Body of pancreas (tissue), 4 donors: ENCODE measurements around the gene ACSL4. TPM values are rescaled to one million over a fixed set of nuclear protein-coding genes. Genes with fewer than 3 reads are reported as not detected.

Source experiments
- ATAC-seq: fragments of 150-250 bp; one replicate; pipeline ENCODE4 v1.9.1; 2016
- DNase-seq, 4 donors: peaks; one replicate each; pipeline ENCODE4 v3.0.0-alpha.2; 2019
- H3K27ac ChIP-seq, 4 donors: fragments of 200-600 bp; sonication (generic); 1 replicate in 3 of 4; 2 replicates in 1 of 4; pipeline versions ENCODE4 v1.5.1 to v1.6.1; 2016 to 2019; ENCODE audit warnings: mild to moderate bottlenecking in 1 of 4, mixed read lengths in 1 of 4, moderate library complexity in 1 of 4
- H3K27me3 ChIP-seq, 2 donors: fragments of 200-600 bp; sonication (generic); one replicate each; pipeline ENCODE4 v1.6.0; 2016; ENCODE audit warnings: mild to moderate bottlenecking in 1 of 2
- H3K36me3 ChIP-seq, 2 donors: fragments of 200-600 bp; sonication (generic); replicated peaks in 1 of 2; 2 replicates each; pipeline ENCODE4 v1.5.1; 2016; ENCODE audit warnings: low read depth in 2 of 2; ENCODE audit not compliant: insufficient read depth in 1 of 2
- H3K4me1 ChIP-seq: fragments of 200-600 bp; sonication (generic); one replicate; pipeline ENCODE4 v1.6.0; 2016
- H3K4me3 ChIP-seq, 2 donors: fragments of 200-600 bp; sonication (generic); 1 replicate in 1 of 2; 2 replicates in 1 of 2; pipeline ENCODE4 v1.5.1; 2016 to 2019
- H3K9me3 ChIP-seq, 3 donors: fragments of 200-600 bp; sonication (generic); 1 replicate in 2 of 3; 2 replicates in 1 of 3; pipeline ENCODE4 v1.5.1; 2016
- CTCF ChIP-seq, 7 experiments: fragments of 450-650 bp in 4 of 7; fragments of 200-600 bp in 3 of 7; sonication (generic) in 3 of 7; IDR thresholded peaks; one replicate each; pipeline ENCODE4 v1.5.1; 2016 to 2019; ENCODE audit warnings: antibody characterized with exemption in 7 of 7
- POLR2A ChIP-seq, 3 donors: fragments of 450-650 bp; IDR thresholded peaks; one replicate each; pipeline ENCODE4 v1.6.1; 2016; ENCODE audit warnings: antibody characterized with exemption in 3 of 3, mild to moderate bottlenecking in 2 of 3
- WGBS, 2 donors: methylation state at CpG; one replicate each; pipeline ENCODE4 v1.1.5; 2017; 5-methylcytosine and 5-hydroxymethylcytosine counted together
- intact Hi-C: fragments of 100-400 bp; cut with DNase I; formaldehyde crosslinking; loops from one replicate; pipeline ENCODE4 v1.15.1; 2023
- total RNA-seq, 2 donors: library from RNA; depleted of rRNA; stranded (reverse); fragments of >200 nt; gene quantifications; one replicate each; pipeline ENCODE4 v1.1.0, GENCODE V29; 2016

Gene ACSL4
- 10 to 100 TPM; 10.5 to 18.9 TPM for total RNA-seq

GRCh38 chrX:109732807-109733612 lies at the start of gene ACSL4:
Gene ACSL4 (minus strand): TSS chrX:109733257. CDS start chrX:109683363, 49,894 bp downstream.
- H3K36me3 ChIP-seq = no peaks in the 10 kb centered on the region

GRCh38 chrX:109777749-109778148 lies 44.7 kb upstream of the ACSL4 start:
- TF ChIP-seq POLR2A (IDR thresholded peaks at IDR 0.05) (no peak), CTCF (IDR thresholded peaks at IDR 0.05) (no peak)
- Histone ChIP-seq H3K27ac (no peak overlapping the region), H3K4me1 (no peaks in the 10 kb centered on the region), H3K4me3 (no peak overlapping the region), H3K9me3 (no peaks in the 10 kb centered on the region), H3K36me3 (no peaks in the 10 kb centered on the region), H3K27me3 (no peaks in the 10 kb centered on the region)
- ATAC-seq = no peak
- 58 to 70% methylated on average over 2 to 4 of the region's 4 CpGs for WGBS, 2 donors
- DNase-seq = no peak
- intact Hi-C loops = no loop called here

More at GRCh38 chrX:109732807-109733612, at the start of gene ACSL4:
- Histone ChIP-seq H3K27ac (peak within 1 kb of the TSS; percentile 3 to 80 (median 69)), H3K9me3 (no peaks in the 10 kb centered on the region), H3K4me3 (peak within 1 kb of the TSS; percentile 31 to 41), H3K27me3 (no peaks in the 10 kb centered on the region), H3K4me1 (peaks cover 5% of the 10 kb centered on the region)
- WGBS, 2 donors = 0% methylated on average over 4 to 25 of the region's 89 CpGs
- no peak for TF ChIP-seq CTCF (IDR thresholded peaks at IDR 0.05)
- peak; percentile 51 to 72 (median 60) for TF ChIP-seq POLR2A (IDR thresholded peaks at IDR 0.05)
- peak; percentile 99 for ATAC-seq
- peak; percentile 83 to 88 (median 86) for DNase-seq
- intact Hi-C loops = no loop called here

- Histone ChIP-seq H3K27ac (no peak overlapping the region), H3K36me3 (no peaks in the 10 kb centered on the region), H3K9me3 (no peaks in the 10 kb centered on the region), H3K4me1 (no peaks in the 10 kb centered on the region), H3K27me3 (no peaks in the 10 kb centered on the region), H3K4me3 (no peak overlapping the region)
- intact Hi-C loops = no loop called here
- no peak for TF ChIP-seq POLR2A (IDR thresholded peaks at IDR 0.05)
- TF ChIP-seq CTCF (IDR thresholded peaks at IDR 0.05) = no peak
- ATAC-seq (no peak), DNase-seq (no peak)
- 72 to 85% methylated on average over 4 of the region's 4 CpGs for WGBS, 2 donors
Observed at GRCh38 chrX:109776986-109777385, 43.9 kb upstream of the ACSL4 start.

GRCh38 chrX:109776432-109776831 lies 43.4 kb upstream of the ACSL4 start:
- H3K9me3 ChIP-seq = no peaks in the 10 kb centered on the region

More at GRCh38 chrX:109776432-109776831, 43.4 kb upstream of the ACSL4 start:
- WGBS, 2 donors = 68 to 76% methylated on average over 3 of the region's 3 CpGs
- no peak for ATAC-seq
- H3K36me3 ChIP-seq = no peaks in the 10 kb centered on the region
- H3K4me3 ChIP-seq = no peak overlapping the region
- H3K27me3 ChIP-seq = no peaks in the 10 kb centered on the region
- no peaks in the 10 kb centered on the region for H3K4me1 ChIP-seq
- no peak overlapping the region for H3K27ac ChIP-seq
- no peak for DNase-seq
- intact Hi-C loops = no loop called here
- TF ChIP-seq POLR2A (IDR thresholded peaks at IDR 0.05) (no peak), CTCF (IDR thresholded peaks at IDR 0.05) (no peak)
